Psoas muscle (tissue), 8 donors: ENCODE data around the gene NUP205. TPM values are rescaled to one million over a fixed set of nuclear protein-coding genes. Genes with fewer than 3 reads are reported as not detected.
"Not testable (repeated sequence)": the region's sequence is repeated elsewhere in the genome, so short reads cannot be mapped to it uniquely, and the experiment has no call there.

Experiments used
- ATAC-seq, 4 donors: fragments of 200-7000 bp; cut with Tn5 transposase; one replicate each; pipeline ENCODE4 v1.9.1; 2020; ENCODE audit warnings: moderate library complexity in 3 of 4, mild to moderate bottlenecking in 2 of 4
- DNase-seq, 2 donors: peaks; one replicate each; pipeline ENCODE4 v3.0.0-alpha.2; 2020
- H3K27ac ChIP-seq: fragments of 200-600 bp; one replicate; pipeline ENCODE4 v1.8.0; 2022
- H3K27me3 ChIP-seq, 3 donors: fragments of 200-600 bp in 1 of 3; one replicate each; pipeline versions ENCODE4 v1.6.1 to v1.8.0; 2013 to 2022; ENCODE audit warnings: low read length in 2 of 3, mild to moderate bottlenecking in 2 of 3, moderate library complexity in 1 of 3; ENCODE audit not compliant: insufficient read depth in 3 of 3
- H3K36me3 ChIP-seq, 2 donors: fragments of 200-600 bp in 1 of 2; one replicate each; pipeline versions ENCODE4 v1.6.1 to v1.8.0; 2013 to 2022; ENCODE audit warnings: low read depth in 1 of 2, mild to moderate bottlenecking in 1 of 2, moderate library complexity in 1 of 2; ENCODE audit not compliant: insufficient read depth in 1 of 2
- H3K4me1 ChIP-seq: fragments of 200-600 bp; one replicate; pipeline ENCODE4 v1.8.0; 2022
- H3K4me3 ChIP-seq: fragments of 200-600 bp; one replicate; pipeline ENCODE4 v1.8.0; 2022; ENCODE audit warnings: mild to moderate bottlenecking
- H3K9me3 ChIP-seq: fragments of 200-600 bp; one replicate; pipeline ENCODE4 v1.8.0; 2022
- CTCF ChIP-seq: fragments of 200-600 bp; IDR thresholded peaks from one replicate; pipeline ENCODE4 v1.8.0; 2022; ENCODE audit warnings: antibody characterized with exemption
- WGBS, 3 donors: extraction: QIAGEN DNeasy Blood & Tissue Kit; methylation state at CpG; one replicate each; pipeline versions ENCODE4 v1.1.6 to v1.1.7; 2013; 5-methylcytosine and 5-hydroxymethylcytosine counted together
- intact Hi-C, 2 donors: fragments of 100-400 bp; cut with DNase I; formaldehyde crosslinking; loops; one replicate each; pipeline versions ENCODE4 v1.11.0 to v1.14.2; 2022
- polyA plus RNA-seq, 3 donors: library from polyadenylated mRNA; stranded (reverse); fragments of 200-250 nt; gene quantifications; one replicate each; pipeline ENCODE4 v1.2.3, GENCODE V29; 2013
- total RNA-seq, 4 donors: library from RNA; stranded (reverse); fragmentation: NEBNext Ultra II Directional in 2 of 4; extraction: Animal tissue kit (Norgen Biotek cat#: 25700) in 2 of 4; gene quantifications; one replicate each; pipeline versions ENCODE4 v1.2.1 to v1.2.4, GENCODE V29; 2021 to 2023
- donor health status: healthy with polysubstance abuse.
- donor health status: DM: no; HTN: no; CAD: no; lungs with moderate emphysema.
- donor health status: Bipolar disorder and iron deficiency.
- donor health status: healthy.
- donor health status: DM: yes; HTN: yes; CAD: no.
- donor health status: DM: no; HTN: no; CAD: no.
- donor health status: DM: no; HTN: no; CAD: no.
- donor health status: DM: yes; HTN: yes; CAD: no.

The NUP205 gene
- total and polyA plus RNA-seq, 7 donors: 15.7 to 22.7 (median 19.5) TPM

GRCh38 chr7:135664046-135664589 is 106.4 kb downstream of the NUP205 start:
- Histone ChIP-seq H3K27ac (peak overlapping the region; percentile 98), H3K4me1 (peaks cover 44% of the 10 kb centered on the region), H3K36me3 (no peaks in the 10 kb centered on the region), H3K9me3 (no peaks in the 10 kb centered on the region), H3K4me3 (peak overlapping the region; percentile 100), H3K27me3 (no peaks in the 10 kb centered on the region)
- TF ChIP-seq CTCF: no peak
- intact Hi-C loops: loop anchor here (5.0 to 10.0 kb wide), 3 partner anchors 138 to 313 kb away; partner anchors contain the start of gene MTPN (in 2 of the 2)
- ATAC-seq (no peak), DNase-seq (no peak)
- 57 to 77% (median 66%) methylated on average over 3 of the region's 3 CpGs for WGBS, 3 donors

DNA sequence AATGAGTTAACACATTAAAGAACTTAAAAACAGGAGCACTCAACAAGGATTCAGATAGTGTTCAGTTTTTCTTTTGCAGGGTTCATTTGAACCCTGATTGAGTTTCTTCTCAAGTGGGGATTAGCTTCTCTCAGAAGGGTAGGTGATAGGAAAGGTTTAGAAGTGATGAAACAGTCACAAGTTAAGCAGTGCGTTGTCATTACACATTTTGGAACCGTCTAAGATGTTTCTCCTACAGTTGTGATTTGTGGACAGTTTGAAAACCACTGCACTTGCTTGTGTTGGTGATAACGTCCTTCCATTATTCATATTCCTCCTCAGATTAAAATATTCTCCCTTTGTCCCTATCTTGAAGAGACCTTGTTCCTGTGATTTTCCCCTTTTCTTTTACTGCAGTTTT is 107.3 kb downstream of the NUP205 start:
- peak overlapping the region; percentile 32 for H3K27ac ChIP-seq
- intact Hi-C loops: loop anchor here in 1 of 2 donors (10.0 kb wide), 1 partner anchor 310 kb away; the partner anchor contains the start of gene MTPN
- DNase-seq (no peak), ATAC-seq (no peak)
- 35 to 65% (median 47%) methylated on average over 3 of the region's 3 CpGs for WGBS, 3 donors
- no peaks in the 10 kb centered on the region for H3K9me3 ChIP-seq
- TF ChIP-seq CTCF: no peak
- peaks cover 53% of the 10 kb centered on the region for H3K4me1 ChIP-seq
- no peak overlapping the region for H3K4me3 ChIP-seq
- H3K36me3 ChIP-seq: no peaks in the 10 kb centered on the region
- H3K27me3 ChIP-seq: no peaks in the 10 kb centered on the region

DNA sequence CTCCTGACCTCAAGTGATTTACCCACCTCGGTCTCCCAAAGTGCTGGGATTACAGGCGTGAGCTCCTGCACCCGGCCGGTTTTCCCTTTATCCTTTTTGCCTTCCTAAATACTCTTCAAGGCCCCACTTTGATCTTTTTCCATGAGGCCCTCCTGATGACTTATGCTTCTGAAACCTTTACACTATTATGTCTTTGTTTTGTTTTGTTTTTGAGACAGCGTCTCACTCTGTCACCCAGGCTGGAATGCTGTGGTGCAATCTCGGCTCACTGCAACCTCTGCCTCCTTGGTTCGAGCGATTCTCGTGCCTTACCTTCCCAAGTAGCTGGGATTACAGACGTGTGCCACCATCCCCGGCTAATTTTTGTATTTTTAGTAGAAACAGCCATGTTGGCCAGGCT is 108.4 kb downstream of the NUP205 start:
- ATAC-seq: no peak
- DNase-seq: no peak
- 74 to 78% (median 78%) methylated on average over 11 of the region's 11 CpGs for WGBS, 3 donors
- Histone ChIP-seq H3K4me3 (no peak overlapping the region), H3K4me1 (peaks cover 64% of the 10 kb centered on the region), H3K36me3 (no peaks in the 10 kb centered on the region), H3K27ac (peak overlapping the region; percentile 66), H3K9me3 (no peaks in the 10 kb centered on the region), H3K27me3 (no peaks in the 10 kb centered on the region)
- TF ChIP-seq CTCF: no peak
- intact Hi-C loops: loop anchor here in 1 of 2 donors (10.0 kb wide), 1 partner anchor 309 kb away; the partner anchor contains the start of gene MTPN

- no peak for TF ChIP-seq CTCF
- no peaks in the 10 kb centered on the region for H3K36me3 ChIP-seq
- no peaks in the 10 kb centered on the region for H3K9me3 ChIP-seq
- intact Hi-C loops: loop anchor here in 1 of 2 donors (10.0 kb wide), 1 partner anchor 308 kb away; the partner anchor contains the start of gene MTPN
- peaks cover 71% of the 10 kb centered on the region for H3K4me1 ChIP-seq
- H3K27ac ChIP-seq: peak overlapping the region; percentile 50
- DNase-seq: no peak
- 59 to 75% (median 71%) methylated on average over 6 of the region's 6 CpGs for WGBS, 3 donors
- H3K27me3 ChIP-seq: no peaks in the 10 kb centered on the region
- ATAC-seq: no peak
- H3K4me3 ChIP-seq: peak overlapping the region; percentile 0
Observed at GRCh38 chr7:135666846-135667245, 109.1 kb downstream of the NUP205 start.

DNA sequence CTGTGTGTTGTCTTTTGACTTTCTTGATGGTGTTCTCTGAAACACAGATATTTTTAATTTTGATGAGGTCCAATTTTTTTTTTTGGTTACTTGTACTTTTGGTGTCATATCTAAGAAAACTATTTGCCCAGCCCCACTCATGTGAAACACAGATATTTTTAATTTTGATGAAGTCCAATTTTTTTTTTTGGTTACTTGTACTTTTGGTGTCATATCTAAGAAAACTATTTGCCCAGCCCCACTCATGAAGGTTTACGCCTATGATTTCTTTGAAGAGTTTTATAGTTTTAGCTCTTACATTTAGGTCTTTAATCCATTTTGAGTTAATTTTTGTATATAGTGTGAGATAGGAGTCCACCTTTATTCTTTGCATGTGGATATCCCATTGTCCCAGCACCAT is 109.9 kb downstream of the NUP205 start:
- Histone ChIP-seq H3K4me1 (peaks cover 79% of the 10 kb centered on the region), H3K27ac (peak overlapping the region; percentile 50)
- H3K9me3 ChIP-seq, H3K27me3 ChIP-seq, H3K4me3 ChIP-seq, DNase-seq, H3K36me3 ChIP-seq, ATAC-seq: not testable (repeated sequence)
- WGBS, 3 donors: 94 to 100% (median 98%) methylated on average over 1 of the region's 1 CpG
- intact Hi-C loops: loop anchor here in 1 of 2 donors (10.0 kb wide), 1 partner anchor 307 kb away; the partner anchor contains the start of gene MTPN

GRCh38 chr7:135668852-135669395 is 111.2 kb downstream of the NUP205 start:
- not testable (repeated sequence) for H3K36me3 ChIP-seq, H3K9me3 ChIP-seq, ATAC-seq, H3K4me3 ChIP-seq, DNase-seq, H3K27me3 ChIP-seq
- intact Hi-C loops: loop anchor here in 1 of 2 donors (10.0 kb wide), 1 partner anchor 306 kb away; the partner anchor contains the start of gene MTPN
- WGBS, 3 donors: 62 to 77% (median 71%) methylated on average over 6 of the region's 6 CpGs
- peaks cover 84% of the 10 kb centered on the region for H3K4me1 ChIP-seq
- peak overlapping the region; percentile 59 for H3K27ac ChIP-seq
